Measurements from ENCODE around the gene ADARB2. TPM values are rescaled to one million over a fixed set of nuclear protein-coding genes. Genes with fewer than 3 reads are reported as not detected.

ADARB2 gene
- total and polyA plus RNA-seq, 2 experiments from 2014 or later = 2.0 to 5.0 TPM

GRCh38 chr10:1311726-1312125, 425.6 kb downstream of the ADARB2 start (continued):
- no peak for TF ChIP-seq EZH2phosphoT487 (IDR thresholded peaks at IDR 0.05; ENCODE audit: unreplicated experiment)

DNA sequence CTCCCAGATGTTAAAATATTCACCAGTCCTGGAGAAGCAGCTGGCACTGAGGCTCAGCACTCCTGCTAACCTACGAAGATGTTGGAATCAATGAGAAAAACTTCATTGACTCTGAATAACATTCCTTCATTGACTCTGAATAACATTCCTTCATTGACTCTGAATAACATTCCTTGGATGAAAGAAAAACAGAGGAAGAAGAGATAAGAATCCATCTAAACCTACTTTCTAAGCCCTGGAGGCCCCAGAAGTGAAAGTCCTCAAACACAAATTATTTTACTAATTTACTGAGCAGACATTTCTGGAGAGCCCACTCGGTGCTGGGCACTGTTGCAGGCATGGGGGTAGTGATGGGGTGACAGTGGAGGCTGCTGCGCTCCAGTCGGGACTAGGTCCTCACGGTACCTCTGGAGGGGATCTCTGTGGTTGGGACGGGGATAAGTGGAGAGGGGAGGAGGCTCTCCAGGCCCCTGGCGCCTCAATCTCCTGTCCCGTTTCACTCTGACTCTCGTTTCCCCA, 427.0 kb downstream of the ADARB2 start:
- Mint-ChIP-seq H3K36me3 (ENCODE audit: low read depth) (peaks cover 5% of the 10 kb centered on the region), H3K27ac (peak overlapping the region; percentile 99), H3K9me3 (peaks cover 7% of the 10 kb centered on the region), H3K4me1 (peaks cover 38% of the 10 kb centered on the region), H3K27me3 (ENCODE audit: insufficient read depth, low read depth, poor library complexity) (peaks cover 13% of the 10 kb centered on the region), H3K4me3 (peak overlapping the region; percentile 58)
- Histone ChIP-seq H3K4me1 (ENCODE audit: insufficient read depth) (peaks cover 30% of the 10 kb centered on the region), H3K79me2 (replicated peaks; ENCODE audit: insufficient read depth) (no peaks in the 10 kb centered on the region), H3K9me2 (ENCODE audit: insufficient read depth) (no peaks in the 10 kb centered on the region), H3K4me3 (no peak overlapping the region; the same call in 1 of the 2 replicates), H2AFZ (no peak overlapping the region), H3K27ac (ENCODE audit: low read depth) (peak overlapping the region; percentile 99), H3K36me3 (ENCODE audit: insufficient read depth) (no peaks in the 10 kb centered on the region), H3F3A (replicated peaks; ENCODE audit: low read depth) (peaks cover 20% of the 10 kb centered on the region), H3K27me3 (ENCODE audit: insufficient read depth) (no peaks in the 10 kb centered on the region), H4K20me1 (replicated peaks; ENCODE audit: insufficient read depth) (no peaks in the 10 kb centered on the region), H3K4me2 (peak overlapping the region; percentile 4)
- peak; percentile 87 for ATAC-seq
- no peak for TF ChIP-seq EZH2 (IDR thresholded peaks at IDR 0.05; ENCODE audit: low read depth, unreplicated experiment)
- TF ChIP-seq CTCF (conservative IDR thresholded peaks at IDR 0.05; ENCODE audit: low read depth in 2 of 2) = no peak
- TF ChIP-seq, protein P1, sequence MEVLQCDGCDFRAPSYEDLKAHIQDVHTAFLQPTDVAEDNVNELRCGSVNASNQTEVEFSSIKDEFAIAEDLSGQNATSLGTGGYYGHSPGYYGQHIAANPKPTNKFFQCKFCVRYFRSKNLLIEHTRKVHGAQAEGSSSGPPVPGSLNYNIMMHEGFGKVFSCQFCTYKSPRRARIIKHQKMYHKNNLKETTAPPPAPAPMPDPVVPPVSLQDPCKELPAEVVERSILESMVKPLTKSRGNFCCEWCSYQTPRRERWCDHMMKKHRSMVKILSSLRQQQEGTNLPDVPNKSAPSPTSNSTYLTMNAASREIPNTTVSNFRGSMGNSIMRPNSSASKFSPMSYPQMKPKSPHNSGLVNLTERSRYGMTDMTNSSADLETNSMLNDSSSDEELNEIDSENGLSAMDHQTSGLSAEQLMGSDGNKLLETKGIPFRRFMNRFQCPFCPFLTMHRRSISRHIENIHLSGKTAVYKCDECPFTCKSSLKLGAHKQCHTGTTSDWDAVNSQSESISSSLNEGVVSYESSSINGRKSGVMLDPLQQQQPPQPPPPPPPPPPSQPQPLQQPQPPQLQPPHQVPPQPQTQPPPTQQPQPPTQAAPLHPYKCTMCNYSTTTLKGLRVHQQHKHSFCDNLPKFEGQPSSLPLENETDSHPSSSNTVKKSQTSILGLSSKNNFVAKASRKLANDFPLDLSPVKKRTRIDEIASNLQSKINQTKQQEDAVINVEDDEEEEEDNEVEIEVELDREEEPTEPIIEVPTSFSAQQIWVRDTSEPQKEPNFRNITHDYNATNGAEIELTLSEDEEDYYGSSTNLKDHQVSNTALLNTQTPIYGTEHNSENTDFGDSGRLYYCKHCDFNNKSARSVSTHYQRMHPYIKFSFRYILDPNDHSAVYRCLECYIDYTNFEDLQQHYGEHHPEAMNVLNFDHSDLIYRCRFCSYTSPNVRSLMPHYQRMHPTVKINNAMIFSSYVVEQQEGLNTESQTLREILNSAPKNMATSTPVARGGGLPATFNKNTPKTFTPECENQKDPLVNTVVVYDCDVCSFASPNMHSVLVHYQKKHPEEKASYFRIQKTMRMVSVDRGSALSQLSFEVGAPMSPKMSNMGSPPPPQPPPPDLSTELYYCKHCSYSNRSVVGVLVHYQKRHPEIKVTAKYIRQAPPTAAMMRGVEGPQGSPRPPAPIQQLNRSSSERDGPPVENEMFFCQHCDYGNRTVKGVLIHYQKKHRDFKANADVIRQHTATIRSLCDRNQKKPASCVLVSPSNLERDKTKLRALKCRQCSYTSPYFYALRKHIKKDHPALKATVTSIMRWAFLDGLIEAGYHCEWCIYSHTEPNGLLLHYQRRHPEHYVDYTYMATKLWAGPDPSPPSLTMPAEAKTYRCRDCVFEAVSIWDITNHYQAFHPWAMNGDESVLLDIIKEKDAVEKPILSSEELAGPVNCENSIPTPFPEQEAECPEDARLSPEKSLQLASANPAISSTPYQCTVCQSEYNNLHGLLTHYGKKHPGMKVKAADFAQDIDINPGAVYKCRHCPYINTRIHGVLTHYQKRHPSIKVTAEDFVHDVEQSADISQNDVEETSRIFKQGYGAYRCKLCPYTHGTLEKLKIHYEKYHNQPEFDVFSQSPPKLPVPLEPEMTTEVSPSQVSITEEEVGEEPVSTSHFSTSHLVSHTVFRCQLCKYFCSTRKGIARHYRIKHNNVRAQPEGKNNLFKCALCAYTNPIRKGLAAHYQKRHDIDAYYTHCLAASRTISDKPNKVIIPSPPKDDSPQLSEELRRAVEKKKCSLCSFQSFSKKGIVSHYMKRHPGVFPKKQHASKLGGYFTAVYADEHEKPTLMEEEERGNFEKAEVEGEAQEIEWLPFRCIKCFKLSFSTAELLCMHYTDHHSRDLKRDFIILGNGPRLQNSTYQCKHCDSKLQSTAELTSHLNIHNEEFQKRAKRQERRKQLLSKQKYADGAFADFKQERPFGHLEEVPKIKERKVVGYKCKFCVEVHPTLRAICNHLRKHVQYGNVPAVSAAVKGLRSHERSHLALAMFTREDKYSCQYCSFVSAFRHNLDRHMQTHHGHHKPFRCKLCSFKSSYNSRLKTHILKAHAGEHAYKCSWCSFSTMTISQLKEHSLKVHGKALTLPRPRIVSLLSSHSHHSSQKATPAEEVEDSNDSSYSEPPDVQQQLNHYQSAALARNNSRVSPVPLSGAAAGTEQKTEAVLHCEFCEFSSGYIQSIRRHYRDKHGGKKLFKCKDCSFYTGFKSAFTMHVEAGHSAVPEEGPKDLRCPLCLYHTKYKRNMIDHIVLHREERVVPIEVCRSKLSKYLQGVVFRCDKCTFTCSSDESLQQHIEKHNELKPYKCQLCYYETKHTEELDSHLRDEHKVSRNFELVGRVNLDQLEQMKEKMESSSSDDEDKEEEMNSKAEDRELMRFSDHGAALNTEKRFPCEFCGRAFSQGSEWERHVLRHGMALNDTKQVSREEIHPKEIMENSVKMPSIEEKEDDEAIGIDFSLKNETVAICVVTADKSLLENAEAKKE (CRISPR knock-in tag; IDR thresholded peaks at IDR 0.05) = 0 out of 2 replicates have a peak, but pooled peaks have one; percentile 3
- TF ChIP-seq, protein P2, sequence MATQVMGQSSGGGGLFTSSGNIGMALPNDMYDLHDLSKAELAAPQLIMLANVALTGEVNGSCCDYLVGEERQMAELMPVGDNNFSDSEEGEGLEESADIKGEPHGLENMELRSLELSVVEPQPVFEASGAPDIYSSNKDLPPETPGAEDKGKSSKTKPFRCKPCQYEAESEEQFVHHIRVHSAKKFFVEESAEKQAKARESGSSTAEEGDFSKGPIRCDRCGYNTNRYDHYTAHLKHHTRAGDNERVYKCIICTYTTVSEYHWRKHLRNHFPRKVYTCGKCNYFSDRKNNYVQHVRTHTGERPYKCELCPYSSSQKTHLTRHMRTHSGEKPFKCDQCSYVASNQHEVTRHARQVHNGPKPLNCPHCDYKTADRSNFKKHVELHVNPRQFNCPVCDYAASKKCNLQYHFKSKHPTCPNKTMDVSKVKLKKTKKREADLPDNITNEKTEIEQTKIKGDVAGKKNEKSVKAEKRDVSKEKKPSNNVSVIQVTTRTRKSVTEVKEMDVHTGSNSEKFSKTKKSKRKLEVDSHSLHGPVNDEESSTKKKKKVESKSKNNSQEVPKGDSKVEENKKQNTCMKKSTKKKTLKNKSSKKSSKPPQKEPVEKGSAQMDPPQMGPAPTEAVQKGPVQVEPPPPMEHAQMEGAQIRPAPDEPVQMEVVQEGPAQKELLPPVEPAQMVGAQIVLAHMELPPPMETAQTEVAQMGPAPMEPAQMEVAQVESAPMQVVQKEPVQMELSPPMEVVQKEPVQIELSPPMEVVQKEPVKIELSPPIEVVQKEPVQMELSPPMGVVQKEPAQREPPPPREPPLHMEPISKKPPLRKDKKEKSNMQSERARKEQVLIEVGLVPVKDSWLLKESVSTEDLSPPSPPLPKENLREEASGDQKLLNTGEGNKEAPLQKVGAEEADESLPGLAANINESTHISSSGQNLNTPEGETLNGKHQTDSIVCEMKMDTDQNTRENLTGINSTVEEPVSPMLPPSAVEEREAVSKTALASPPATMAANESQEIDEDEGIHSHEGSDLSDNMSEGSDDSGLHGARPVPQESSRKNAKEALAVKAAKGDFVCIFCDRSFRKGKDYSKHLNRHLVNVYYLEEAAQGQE (IDR thresholded peaks at IDR 0.05; ENCODE audit: unreplicated experiment) = no peak
- no peak for TF ChIP-seq ZNF114 (CRISPR knock-in tag; IDR thresholded peaks at IDR 0.05)
- no peak for TF ChIP-seq EZH2phosphoT487 (IDR thresholded peaks at IDR 0.05; ENCODE audit: unreplicated experiment)
- TF ChIP-seq, protein P3, sequence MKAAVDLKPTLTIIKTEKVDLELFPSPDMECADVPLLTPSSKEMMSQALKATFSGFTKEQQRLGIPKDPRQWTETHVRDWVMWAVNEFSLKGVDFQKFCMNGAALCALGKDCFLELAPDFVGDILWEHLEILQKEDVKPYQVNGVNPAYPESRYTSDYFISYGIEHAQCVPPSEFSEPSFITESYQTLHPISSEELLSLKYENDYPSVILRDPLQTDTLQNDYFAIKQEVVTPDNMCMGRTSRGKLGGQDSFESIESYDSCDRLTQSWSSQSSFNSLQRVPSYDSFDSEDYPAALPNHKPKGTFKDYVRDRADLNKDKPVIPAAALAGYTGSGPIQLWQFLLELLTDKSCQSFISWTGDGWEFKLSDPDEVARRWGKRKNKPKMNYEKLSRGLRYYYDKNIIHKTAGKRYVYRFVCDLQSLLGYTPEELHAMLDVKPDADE (IDR thresholded peaks at IDR 0.05) = no peak
- TF ChIP-seq NANOG (IDR thresholded peaks at IDR 0.05; ENCODE audit: borderline replicate concordance) = peak; percentile 87
- no peak for TF ChIP-seq CREB1 (CRISPR knock-in tag; IDR thresholded peaks at IDR 0.05; ENCODE audit: low read depth)
- no peak for TF ChIP-seq STAT1 (IDR thresholded peaks at IDR 0.05; ENCODE audit: unreplicated experiment)
- no peak for TF ChIP-seq JUNB (IDR thresholded peaks at IDR 0.05; ENCODE audit: unreplicated experiment)
- no peak for TF ChIP-seq POLR2AphosphoS5 (IDR thresholded peaks at IDR 0.05; ENCODE audit: low read depth)
- no peak for TF ChIP-seq ZNF331 (CRISPR knock-in tag; IDR thresholded peaks at IDR 0.05; ENCODE audit: low read depth)
- peak; percentile 91 for DNase-seq (ENCODE audit: low spot score)
